ENCODE results near the gene CALHM3. TPM values are rescaled to one million over a fixed set of nuclear protein-coding genes. Genes with fewer than 3 reads are reported as not detected.

CALHM3 gene
- total and polyA plus RNA-seq, 2 experiments from 2014 or later = 0.14 to 0.19 TPM

DNA sequence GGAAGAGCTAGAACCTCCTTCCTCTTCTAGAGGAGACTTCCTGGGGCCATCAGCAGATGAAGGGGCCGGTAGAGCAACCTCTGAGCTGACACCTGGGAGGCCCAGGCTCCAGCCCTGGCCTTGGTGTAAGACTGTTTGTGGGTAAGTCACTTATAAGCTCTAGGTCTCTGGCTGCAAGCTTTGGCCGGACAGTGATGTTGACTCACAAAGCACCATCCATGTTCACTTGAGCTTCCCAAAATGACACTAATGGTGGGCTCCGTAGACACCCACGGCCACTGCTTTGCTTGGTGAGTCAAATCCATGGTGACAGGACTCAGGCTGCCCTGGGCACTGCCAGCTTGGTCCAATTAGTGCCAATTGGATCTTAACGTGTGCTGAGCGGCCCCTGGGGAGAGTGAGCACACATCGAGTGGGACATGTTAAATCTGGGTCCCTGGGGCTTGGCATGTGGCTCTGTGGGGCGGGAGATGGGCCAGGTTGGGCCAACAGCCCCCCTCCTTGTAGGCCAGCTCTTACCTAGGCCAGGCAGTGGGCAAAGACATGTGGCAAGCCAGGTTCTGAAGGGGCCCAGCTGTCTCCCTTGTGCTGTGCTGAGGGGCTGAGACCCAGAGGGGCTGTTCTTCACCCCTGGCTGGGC is 31.1 kb upstream of the CALHM3 start:
- no peaks in the 10 kb centered on the region for H3K79me2 ChIP-seq (replicated peaks; ENCODE audit: insufficient read depth)
- H3K4me3 Mint-ChIP-seq = no peak overlapping the region
- H4K20me1 ChIP-seq (replicated peaks; ENCODE audit: insufficient read depth) = no peaks in the 10 kb centered on the region
- H3K4me1 ChIP-seq (ENCODE audit: insufficient read depth) = no peaks in the 10 kb centered on the region
- H3K27me3 Mint-ChIP-seq (ENCODE audit: insufficient read depth, low read depth, poor library complexity) = peaks cover 6% of the 10 kb centered on the region
- H3K4me3 ChIP-seq = no peak overlapping the region
- DNase-seq (ENCODE audit: low spot score) (no peak), ATAC-seq (no peak)
- no peaks in the 10 kb centered on the region for H3K9me2 ChIP-seq (ENCODE audit: insufficient read depth)
- H3K27ac ChIP-seq (ENCODE audit: low read depth) = no peak overlapping the region
- H3K36me3 Mint-ChIP-seq (ENCODE audit: low read depth) = no peaks in the 10 kb centered on the region
- no peak overlapping the region for H3K4me2 ChIP-seq
- H3K36me3 ChIP-seq (ENCODE audit: insufficient read depth) = no peaks in the 10 kb centered on the region
- no peaks in the 10 kb centered on the region for H3K9me3 Mint-ChIP-seq
- no peaks in the 10 kb centered on the region for H3F3A ChIP-seq (replicated peaks; ENCODE audit: low read depth)
- no peak overlapping the region for H2AFZ ChIP-seq
- H3K4me1 Mint-ChIP-seq = peaks cover 8% of the 10 kb centered on the region; the same call in 1 of the 3 replicates
- no peaks in the 10 kb centered on the region for H3K27me3 ChIP-seq (ENCODE audit: insufficient read depth)
- no peak overlapping the region for H3K27ac Mint-ChIP-seq
- TF ChIP-seq REST (IDR thresholded peaks at IDR 0.05; ENCODE audit: unreplicated experiment) = no peak
- TF ChIP-seq POLR2AphosphoS5 (IDR thresholded peaks at IDR 0.05; ENCODE audit: low read depth) = no peak
- TF ChIP-seq CREB1 (CRISPR knock-in tag; IDR thresholded peaks at IDR 0.05; ENCODE audit: low read depth) = no peak
- TF ChIP-seq EZH2phosphoT487 (IDR thresholded peaks at IDR 0.05; ENCODE audit: unreplicated experiment) = no peak

DNA sequence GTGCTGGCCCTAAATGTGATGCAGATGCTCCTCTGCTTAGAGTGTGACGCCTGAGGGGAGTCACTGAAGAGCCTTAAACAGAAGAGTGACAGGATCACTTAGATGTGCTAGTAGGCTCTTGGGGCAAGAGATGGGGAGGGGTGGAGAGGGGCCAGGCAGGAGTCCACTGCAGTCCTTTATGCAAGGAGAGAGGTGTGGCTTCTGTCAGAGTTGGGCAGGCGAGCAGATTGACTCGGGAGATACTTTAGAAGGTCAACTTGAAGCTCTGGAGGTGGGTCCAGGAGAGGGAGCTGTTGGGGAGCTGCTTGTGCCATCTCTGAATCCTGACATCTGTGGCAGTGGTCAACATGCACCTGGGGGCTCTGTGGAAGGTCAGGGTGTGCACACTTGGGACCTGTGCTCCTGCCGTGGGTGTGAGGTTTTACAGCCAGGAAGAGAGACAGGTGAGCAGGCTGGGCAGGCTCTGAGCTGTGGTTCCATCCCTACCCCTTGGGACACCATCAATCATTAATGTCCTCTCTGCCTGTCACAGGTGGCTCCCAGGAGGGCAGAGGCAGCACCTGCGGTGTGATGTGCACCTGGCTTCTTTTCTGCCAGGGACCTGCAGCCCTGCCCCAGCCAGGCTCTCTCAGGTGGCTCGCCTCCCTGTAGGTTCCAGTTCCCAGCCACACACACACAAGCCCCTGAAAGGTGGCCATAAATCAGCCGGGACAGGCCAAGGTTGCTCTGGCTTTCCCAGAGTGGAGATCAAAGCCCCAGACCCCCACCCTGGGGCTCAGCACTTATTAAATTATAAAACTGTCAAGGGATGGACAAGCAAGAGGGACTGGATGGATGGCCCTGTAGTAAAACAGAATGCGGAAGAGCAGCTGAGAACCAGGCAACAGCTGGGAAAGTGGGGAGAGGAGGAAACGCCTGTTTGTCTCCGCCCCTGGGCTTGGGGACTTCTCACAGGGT is 28.5 kb upstream of the CALHM3 start:
- H3K4me1 Mint-ChIP-seq = peaks cover 8% of the 10 kb centered on the region; the same call in 1 of the 3 replicates
- Histone ChIP-seq H3K4me2 (no peak overlapping the region), H3K27ac (ENCODE audit: low read depth) (no peak overlapping the region), H3K4me3 (no peak overlapping the region), H2AFZ (0 out of 2 replicates have a peak overlapping the region, but pooled peaks have one; percentile 38), H3K79me2 (replicated peaks; ENCODE audit: insufficient read depth) (no peaks in the 10 kb centered on the region), H3K36me3 (ENCODE audit: insufficient read depth) (no peaks in the 10 kb centered on the region), H3K9me2 (ENCODE audit: insufficient read depth) (no peaks in the 10 kb centered on the region), H3F3A (replicated peaks; ENCODE audit: low read depth) (no peaks in the 10 kb centered on the region), H3K4me1 (ENCODE audit: insufficient read depth) (no peaks in the 10 kb centered on the region), H4K20me1 (replicated peaks; ENCODE audit: insufficient read depth) (no peaks in the 10 kb centered on the region), H3K27me3 (ENCODE audit: insufficient read depth) (no peaks in the 10 kb centered on the region)
- no peak for DNase-seq (ENCODE audit: low spot score)
- no peaks in the 10 kb centered on the region for H3K9me3 Mint-ChIP-seq
- H3K36me3 Mint-ChIP-seq (ENCODE audit: low read depth) = no peaks in the 10 kb centered on the region
- no peak for TF ChIP-seq ZNF331 (CRISPR knock-in tag; IDR thresholded peaks at IDR 0.05; ENCODE audit: low read depth)
- TF ChIP-seq EZH2 (IDR thresholded peaks at IDR 0.05; ENCODE audit: low read depth, unreplicated experiment) = no peak
- peak in 1 of 2 experiments; percentile 45; a peak in 2 of 4 replicates for TF ChIP-seq CTCF (conservative IDR thresholded peaks at IDR 0.05; ENCODE audit: low read depth in 2 of 2)
- TF ChIP-seq CREB1 (CRISPR knock-in tag; IDR thresholded peaks at IDR 0.05; ENCODE audit: low read depth) = no peak
- peaks cover 2% of the 10 kb centered on the region for H3K27me3 Mint-ChIP-seq (ENCODE audit: insufficient read depth, low read depth, poor library complexity)
- H3K27ac Mint-ChIP-seq = no peak overlapping the region
- peak; percentile 42; the same call in 2 of the 3 replicates for ATAC-seq
- no peak overlapping the region for H3K4me3 Mint-ChIP-seq

All from GM23338 (cell line).